ENCODE results near the gene PSMA6. TPM values are rescaled to one million over a fixed set of nuclear protein-coding genes. Genes with fewer than 3 reads are reported as not detected.
"Not testable (repeated sequence)": the region's sequence is repeated elsewhere in the genome, so short reads cannot be mapped to it uniquely, and the experiment has no call there.

PSMA6 gene
- 410 and 417 TPM in 2 replicates for total RNA-seq (2014; rRNA removed; shearing (Covaris generic); ENCODE audit: low replicate concordance)

GRCh38 chr14:35292051-35292769 lies at the start of gene PSMA6:
PSMA6 (plus strand) TSS chr14:35292382; CDS start chr14:35292477, 95 bp downstream.
- in situ Hi-C loops (cut with HindIII; ENCODE audit: low pct_unique_long_range_greater_than_20kb, low sequenced_read_pairs): no loop called here

GRCh38 chr14:35242599-35243311 lies 49.4 kb upstream of the PSMA6 start:
- DNase-seq (ENCODE audit: low read depth): no peak
- in situ Hi-C loops (cut with HindIII; ENCODE audit: low pct_unique_long_range_greater_than_20kb, low sequenced_read_pairs): no loop called here

More at GRCh38 chr14:35292051-35292769, at the start of gene PSMA6:
- peak; percentile 97 for DNase-seq (ENCODE audit: low read depth)

- no peak for DNase-seq (ENCODE audit: low read depth)
- in situ Hi-C loops (cut with HindIII; ENCODE audit: low pct_unique_long_range_greater_than_20kb, low sequenced_read_pairs): no loop called here
Observed at GRCh38 chr14:35243956-35244355, 48.2 kb upstream of the PSMA6 start.

- in situ Hi-C loops (cut with HindIII; ENCODE audit: low pct_unique_long_range_greater_than_20kb, low sequenced_read_pairs): no loop called here
- DNase-seq (ENCODE audit: low read depth): no peak
Observed at GRCh38 chr14:35244542-35244941, 47.6 kb upstream of the PSMA6 start.

GRCh38 chr14:35245051-35245450 lies 47.1 kb upstream of the PSMA6 start:
- no peak for DNase-seq (ENCODE audit: low read depth)
- in situ Hi-C loops (cut with HindIII; ENCODE audit: low pct_unique_long_range_greater_than_20kb, low sequenced_read_pairs): no loop called here

GRCh38 chr14:35247777-35248475 lies 44.3 kb upstream of the PSMA6 start:
- DNase-seq (ENCODE audit: low read depth): no peak
- in situ Hi-C loops (cut with HindIII; ENCODE audit: low pct_unique_long_range_greater_than_20kb, low sequenced_read_pairs): no loop called here

GRCh38 chr14:35248476-35248788 lies 43.8 kb upstream of the PSMA6 start:
- in situ Hi-C loops (cut with HindIII; ENCODE audit: low pct_unique_long_range_greater_than_20kb, low sequenced_read_pairs): no loop called here

GRCh38 chr14:35250319-35250718 lies 41.9 kb upstream of the PSMA6 start:
- DNase-seq (ENCODE audit: low read depth): no peak
- in situ Hi-C loops (cut with HindIII; ENCODE audit: low pct_unique_long_range_greater_than_20kb, low sequenced_read_pairs): no loop called here

More at GRCh38 chr14:35248476-35248788, 43.8 kb upstream of the PSMA6 start:
- no peak for DNase-seq (ENCODE audit: low read depth)

GRCh38 chr14:35252451-35252868 lies 39.7 kb upstream of the PSMA6 start:
- in situ Hi-C loops (cut with HindIII; ENCODE audit: low pct_unique_long_range_greater_than_20kb, low sequenced_read_pairs): no loop called here
- no peak for DNase-seq (ENCODE audit: low read depth)

GRCh38 chr14:35253056-35253455 lies 39.1 kb upstream of the PSMA6 start:
- DNase-seq (ENCODE audit: low read depth); in situ Hi-C loops (cut with HindIII; ENCODE audit: low pct_unique_long_range_greater_than_20kb, low sequenced_read_pairs): not testable (repeated sequence)

- in situ Hi-C loops (cut with HindIII; ENCODE audit: low pct_unique_long_range_greater_than_20kb, low sequenced_read_pairs); DNase-seq (ENCODE audit: low read depth): not testable (repeated sequence)
Observed at GRCh38 chr14:35254034-35254622, 38.1 kb upstream of the PSMA6 start.

- in situ Hi-C loops (cut with HindIII; ENCODE audit: low pct_unique_long_range_greater_than_20kb, low sequenced_read_pairs): no loop called here
- no peak for DNase-seq (ENCODE audit: low read depth)
Observed at GRCh38 chr14:35254736-35255135, 37.4 kb upstream of the PSMA6 start.

GRCh38 chr14:35255711-35256110 lies 36.5 kb upstream of the PSMA6 start:
- in situ Hi-C loops (cut with HindIII; ENCODE audit: low pct_unique_long_range_greater_than_20kb, low sequenced_read_pairs): no loop called here
- DNase-seq (ENCODE audit: low read depth): no peak

- in situ Hi-C loops (cut with HindIII; ENCODE audit: low pct_unique_long_range_greater_than_20kb, low sequenced_read_pairs): no loop called here
- no peak for DNase-seq (ENCODE audit: low read depth)
Observed at GRCh38 chr14:35257809-35258208, 34.4 kb upstream of the PSMA6 start.

- no peak for DNase-seq (ENCODE audit: low read depth)
- in situ Hi-C loops (cut with HindIII; ENCODE audit: low pct_unique_long_range_greater_than_20kb, low sequenced_read_pairs): no loop called here
Observed at GRCh38 chr14:35258420-35258819, 33.8 kb upstream of the PSMA6 start.

GRCh38 chr14:35261774-35262173 lies 30.4 kb upstream of the PSMA6 start:
- in situ Hi-C loops (cut with HindIII; ENCODE audit: low pct_unique_long_range_greater_than_20kb, low sequenced_read_pairs): no loop called here

GRCh38 chr14:35262436-35262835 lies 29.7 kb upstream of the PSMA6 start:
- DNase-seq (ENCODE audit: low read depth): no peak
- in situ Hi-C loops (cut with HindIII; ENCODE audit: low pct_unique_long_range_greater_than_20kb, low sequenced_read_pairs): no loop called here

More at GRCh38 chr14:35261774-35262173, 30.4 kb upstream of the PSMA6 start:
- peak; percentile 12 for DNase-seq (ENCODE audit: low read depth)

GRCh38 chr14:35268946-35269345 lies 23.2 kb upstream of the PSMA6 start:
- in situ Hi-C loops (cut with HindIII; ENCODE audit: low pct_unique_long_range_greater_than_20kb, low sequenced_read_pairs): no loop called here
- DNase-seq (ENCODE audit: low read depth): no peak

GRCh38 chr14:35274805-35275204 lies 17.4 kb upstream of the PSMA6 start:
- in situ Hi-C loops (cut with HindIII; ENCODE audit: low pct_unique_long_range_greater_than_20kb, low sequenced_read_pairs): no loop called here
- no peak for DNase-seq (ENCODE audit: low read depth)

Measured in Caki2 (cell line).